ENCODE measurements around the gene TOR4A.

DNA sequence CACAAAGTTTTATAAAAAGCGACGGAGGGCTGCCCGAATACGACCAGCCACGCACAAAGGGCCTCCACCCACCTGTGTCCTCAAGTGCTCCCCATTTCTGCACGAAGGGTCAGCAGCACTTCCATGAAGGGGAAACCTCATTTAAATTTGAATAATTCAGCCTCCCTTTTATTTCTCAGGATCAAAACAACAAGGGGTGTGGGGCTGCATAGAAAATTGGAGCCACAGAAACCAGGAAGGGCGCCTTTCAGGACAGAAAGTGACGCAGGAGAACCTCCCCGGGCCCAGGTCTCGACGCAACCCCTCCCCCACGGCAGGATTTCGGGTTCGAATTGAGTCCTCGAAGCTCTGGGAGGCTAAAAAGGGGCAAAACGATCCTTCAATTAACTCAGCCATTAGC lies 22.4 kb downstream of the TOR4A start:
- no peak for TF ChIP-seq POLR2AphosphoS5 (IDR thresholded peaks at IDR 0.05; ENCODE audit: low read depth, low read length)
- TF ChIP-seq, protein P1, sequence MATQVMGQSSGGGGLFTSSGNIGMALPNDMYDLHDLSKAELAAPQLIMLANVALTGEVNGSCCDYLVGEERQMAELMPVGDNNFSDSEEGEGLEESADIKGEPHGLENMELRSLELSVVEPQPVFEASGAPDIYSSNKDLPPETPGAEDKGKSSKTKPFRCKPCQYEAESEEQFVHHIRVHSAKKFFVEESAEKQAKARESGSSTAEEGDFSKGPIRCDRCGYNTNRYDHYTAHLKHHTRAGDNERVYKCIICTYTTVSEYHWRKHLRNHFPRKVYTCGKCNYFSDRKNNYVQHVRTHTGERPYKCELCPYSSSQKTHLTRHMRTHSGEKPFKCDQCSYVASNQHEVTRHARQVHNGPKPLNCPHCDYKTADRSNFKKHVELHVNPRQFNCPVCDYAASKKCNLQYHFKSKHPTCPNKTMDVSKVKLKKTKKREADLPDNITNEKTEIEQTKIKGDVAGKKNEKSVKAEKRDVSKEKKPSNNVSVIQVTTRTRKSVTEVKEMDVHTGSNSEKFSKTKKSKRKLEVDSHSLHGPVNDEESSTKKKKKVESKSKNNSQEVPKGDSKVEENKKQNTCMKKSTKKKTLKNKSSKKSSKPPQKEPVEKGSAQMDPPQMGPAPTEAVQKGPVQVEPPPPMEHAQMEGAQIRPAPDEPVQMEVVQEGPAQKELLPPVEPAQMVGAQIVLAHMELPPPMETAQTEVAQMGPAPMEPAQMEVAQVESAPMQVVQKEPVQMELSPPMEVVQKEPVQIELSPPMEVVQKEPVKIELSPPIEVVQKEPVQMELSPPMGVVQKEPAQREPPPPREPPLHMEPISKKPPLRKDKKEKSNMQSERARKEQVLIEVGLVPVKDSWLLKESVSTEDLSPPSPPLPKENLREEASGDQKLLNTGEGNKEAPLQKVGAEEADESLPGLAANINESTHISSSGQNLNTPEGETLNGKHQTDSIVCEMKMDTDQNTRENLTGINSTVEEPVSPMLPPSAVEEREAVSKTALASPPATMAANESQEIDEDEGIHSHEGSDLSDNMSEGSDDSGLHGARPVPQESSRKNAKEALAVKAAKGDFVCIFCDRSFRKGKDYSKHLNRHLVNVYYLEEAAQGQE (IDR thresholded peaks at IDR 0.05; ENCODE audit: insufficient read depth in 1 of 2, low read depth in 2 of 2, low read length in 2 of 2) = no peak

All from PFSK-1 (cell line).